ENCODE results near the gene RBM17.

DNA sequence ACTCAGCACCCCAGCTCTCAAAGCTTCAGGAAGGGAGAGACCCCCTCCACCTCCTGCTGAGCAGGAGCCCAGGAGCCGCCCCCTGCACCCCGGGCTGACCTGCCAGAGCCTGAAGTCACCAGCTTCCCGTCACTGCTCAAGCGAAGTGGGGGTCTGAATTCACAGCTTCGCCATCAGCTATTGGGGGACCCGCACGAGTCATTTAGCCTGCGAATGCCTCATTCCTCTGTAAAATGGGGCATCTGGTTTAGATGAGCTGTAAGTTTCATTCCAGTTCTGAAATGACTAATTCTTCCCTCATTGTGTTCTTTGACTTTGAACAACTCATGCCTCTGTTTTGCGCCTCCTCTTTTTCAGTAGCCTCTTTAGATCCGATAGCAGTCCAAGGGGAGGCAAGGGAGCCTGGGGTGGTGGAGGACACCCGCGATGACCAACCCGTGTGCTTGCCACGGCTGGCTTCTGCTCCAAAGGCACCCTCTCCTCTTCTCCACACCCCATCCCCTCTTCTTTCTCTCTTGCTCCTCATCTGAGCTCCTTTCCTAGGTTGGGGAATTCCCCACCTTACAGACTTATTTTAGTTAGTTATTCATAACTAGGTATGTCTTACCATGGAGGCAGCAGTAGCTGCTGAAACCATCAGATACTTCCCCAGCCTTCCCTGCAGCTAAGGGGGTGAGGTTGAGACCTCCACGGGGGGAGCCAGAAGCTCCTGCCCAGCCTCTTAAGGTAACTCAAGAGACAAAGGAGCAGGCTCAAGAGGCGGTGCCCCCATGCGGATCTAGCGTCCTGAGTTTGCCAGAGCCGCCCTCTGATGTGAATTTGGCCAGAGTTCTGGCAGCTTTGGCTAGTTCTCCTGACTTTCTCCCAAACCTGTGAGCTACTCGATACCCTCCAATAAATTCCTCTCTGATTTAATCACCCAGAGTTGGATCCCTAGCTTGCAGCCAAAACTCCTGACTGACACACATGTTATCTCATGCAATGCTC lies 47.7 kb downstream of the RBM17 start:
- TF ChIP-seq EZH2 (IDR thresholded peaks at IDR 0.05) (no peak), FOXP2 (optimal IDR thresholded peaks at IDR 0.05; ENCODE audit: control extremely low read depth, extremely low read length, insufficient read depth) (no peak)

Measured in SK-N-MC (cell line).